ENCODE data around the gene CD177.
"Not testable (repeated sequence)": the region's sequence is repeated elsewhere in the genome, so short reads cannot be mapped to it uniquely, and the experiment has no call there.

DNA sequence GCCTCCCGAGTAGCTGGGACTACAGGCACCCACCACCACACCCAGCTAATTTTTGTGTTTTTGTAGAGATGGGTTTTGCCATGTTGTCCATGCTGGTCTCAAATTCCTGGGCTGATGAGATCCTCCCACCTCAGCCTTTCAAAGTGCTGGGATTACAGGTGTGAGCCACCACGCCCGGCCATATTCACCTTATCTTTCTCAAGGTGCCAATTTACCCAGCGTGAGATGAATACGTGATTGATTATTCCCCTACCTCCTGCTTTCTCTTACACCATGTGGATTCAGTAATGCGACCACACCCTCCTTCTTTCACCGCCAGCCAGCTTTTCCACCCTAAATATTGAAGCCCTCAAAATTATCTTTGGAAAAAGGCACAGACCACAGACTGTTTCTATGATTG, 29.8 kb downstream of the CD177 start:
- TF ChIP-seq CEBPB, RFX5 (IDR thresholded peaks at IDR 0.05): not testable (repeated sequence)

All from A549 (cell line).